HG03432 (cell line): Measurements from ENCODE around the gene PKD1L1.
"Not testable (repeated sequence)": the region's sequence is repeated elsewhere in the genome, so short reads cannot be mapped to it uniquely, and the experiment has no call there.

Source experiments
- ATAC-seq: cut with Tn5 transposase; IDR thresholded peaks from one replicate; pipeline ENCODE4 v1.9.1; 2021; ENCODE audit warnings: mild to moderate bottlenecking, moderate library complexity; ENCODE audit not compliant: unreplicated experiment

PKD1L1 gene

DNA sequence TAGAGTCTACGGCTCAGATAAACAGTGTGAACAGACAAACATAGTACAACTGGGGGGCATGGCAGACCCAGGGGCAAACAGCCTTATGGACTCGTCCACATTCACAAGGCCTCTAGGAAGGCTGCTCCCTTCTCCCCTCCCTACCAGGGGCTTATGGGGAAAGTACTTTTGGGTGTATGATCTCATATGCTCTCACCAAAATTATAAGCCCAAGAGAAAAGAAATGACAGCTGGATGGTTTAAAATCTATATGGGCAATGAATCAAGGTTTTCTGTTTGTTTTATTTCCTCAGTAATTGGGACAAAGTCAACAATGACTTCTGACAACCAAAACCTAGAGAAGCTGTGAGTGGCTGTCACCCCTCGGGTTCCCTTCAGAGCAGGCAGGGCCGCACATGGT is 144.4 kb downstream of the PKD1L1 start:
- no peak for ATAC-seq

DNA sequence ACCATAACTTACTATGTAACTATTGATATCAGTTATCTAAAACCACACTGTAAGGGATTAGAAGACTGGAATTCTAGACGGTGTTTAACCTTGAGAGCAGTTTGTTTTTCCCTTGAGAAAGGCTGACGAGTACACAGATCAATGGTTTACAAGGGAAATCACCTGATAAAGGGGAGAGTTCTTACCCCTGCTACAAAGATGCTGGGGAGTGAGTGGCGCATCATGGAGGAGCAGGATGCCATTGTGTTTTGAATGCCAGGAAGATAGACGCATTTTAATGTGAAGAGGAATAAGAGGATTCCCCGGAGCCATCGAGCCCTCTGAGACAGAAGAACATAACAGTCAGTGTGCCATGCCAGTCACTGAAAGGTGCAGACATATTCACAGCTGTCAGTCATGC is 145.2 kb downstream of the PKD1L1 start:
- no peak for ATAC-seq

- no peak for ATAC-seq
Observed at GRCh38 chr7:47801423-47801822, 146.8 kb downstream of the PKD1L1 start.

GRCh38 chr7:47799524-47799923 is 148.7 kb downstream of the PKD1L1 start:
- ATAC-seq, result no peak

DNA sequence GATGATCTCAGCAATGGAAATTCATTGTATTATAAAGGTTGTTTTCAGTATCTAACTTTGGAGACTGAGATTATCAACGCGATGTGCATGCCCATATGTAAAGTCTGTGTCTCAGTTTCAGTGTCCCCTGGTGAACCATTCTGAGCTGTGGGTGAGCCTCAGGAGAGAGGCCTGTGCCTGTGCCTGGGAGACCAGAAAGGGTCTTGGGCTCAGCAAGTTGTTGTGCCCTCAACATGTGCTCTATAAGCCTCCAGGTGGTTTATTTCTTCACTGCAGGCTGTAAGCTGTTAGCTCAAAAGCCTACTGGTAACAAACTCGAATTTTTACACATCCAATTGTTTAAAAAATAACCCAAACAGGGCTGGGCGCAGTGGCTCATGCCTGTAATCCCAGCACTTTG is 151.9 kb downstream of the PKD1L1 start:
- no peak for ATAC-seq

DNA sequence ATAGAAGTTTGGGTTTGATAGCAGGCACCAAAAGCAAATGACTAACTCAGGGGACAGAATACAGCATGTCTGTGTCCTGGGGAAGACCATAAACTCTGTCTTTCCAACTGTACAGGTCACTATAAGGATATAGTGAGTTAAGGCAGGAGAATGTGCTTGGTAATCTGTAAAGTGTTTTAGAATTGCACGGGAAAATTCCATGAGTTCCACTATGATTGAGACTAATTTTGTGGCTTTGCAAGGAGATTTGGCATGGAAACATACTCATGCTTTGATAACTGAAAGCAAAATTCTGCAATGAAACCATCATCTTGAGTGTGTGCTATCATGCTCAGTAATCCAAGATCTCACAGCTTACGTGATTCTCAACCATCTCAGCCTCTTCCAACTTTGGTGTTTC is 152.6 kb downstream of the PKD1L1 start:
- no peak for ATAC-seq

DNA sequence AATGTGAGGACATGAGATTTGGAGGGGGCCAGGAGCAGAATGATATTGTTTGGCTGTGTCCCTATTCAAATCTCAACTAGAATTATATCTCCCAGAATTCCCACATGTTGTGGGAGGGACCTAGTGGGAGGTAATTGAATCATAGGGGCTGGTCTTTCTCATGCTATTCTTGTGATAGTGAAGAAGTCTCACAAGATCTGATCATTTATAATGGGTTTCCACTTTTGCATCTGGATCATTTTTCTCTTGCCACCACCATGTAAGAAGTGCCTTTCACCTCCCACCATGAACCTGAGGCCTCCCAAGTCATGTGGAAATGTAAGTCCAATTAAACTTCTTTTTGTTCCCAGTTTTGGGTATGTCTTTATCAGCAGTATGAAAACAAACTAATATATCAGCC is 153.1 kb downstream of the PKD1L1 start:
- not testable (repeated sequence) for ATAC-seq

DNA sequence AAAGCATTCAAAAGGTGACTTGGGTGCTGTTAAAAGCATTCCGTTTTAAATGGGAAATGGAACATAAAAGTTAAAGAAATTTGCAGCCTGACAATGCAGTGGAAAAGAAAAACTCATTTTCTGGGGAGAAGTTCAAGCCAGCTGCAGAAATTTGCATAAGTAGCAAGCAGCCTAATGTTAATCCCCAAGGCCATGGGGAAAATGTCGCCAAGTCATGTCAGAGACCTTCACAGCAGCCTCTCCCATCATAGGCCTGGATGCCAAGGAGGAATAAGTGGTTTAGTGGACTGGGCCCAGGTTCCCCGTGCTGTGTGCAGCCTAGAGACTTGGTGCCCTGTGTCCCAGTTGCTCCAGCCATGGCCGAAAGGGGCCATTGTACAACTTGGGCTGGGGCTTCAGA is 154.2 kb downstream of the PKD1L1 start:
- ATAC-seq, result no peak

GRCh38 chr7:47793186-47793585 is 155.1 kb downstream of the PKD1L1 start:
- not testable (repeated sequence) for ATAC-seq

DNA sequence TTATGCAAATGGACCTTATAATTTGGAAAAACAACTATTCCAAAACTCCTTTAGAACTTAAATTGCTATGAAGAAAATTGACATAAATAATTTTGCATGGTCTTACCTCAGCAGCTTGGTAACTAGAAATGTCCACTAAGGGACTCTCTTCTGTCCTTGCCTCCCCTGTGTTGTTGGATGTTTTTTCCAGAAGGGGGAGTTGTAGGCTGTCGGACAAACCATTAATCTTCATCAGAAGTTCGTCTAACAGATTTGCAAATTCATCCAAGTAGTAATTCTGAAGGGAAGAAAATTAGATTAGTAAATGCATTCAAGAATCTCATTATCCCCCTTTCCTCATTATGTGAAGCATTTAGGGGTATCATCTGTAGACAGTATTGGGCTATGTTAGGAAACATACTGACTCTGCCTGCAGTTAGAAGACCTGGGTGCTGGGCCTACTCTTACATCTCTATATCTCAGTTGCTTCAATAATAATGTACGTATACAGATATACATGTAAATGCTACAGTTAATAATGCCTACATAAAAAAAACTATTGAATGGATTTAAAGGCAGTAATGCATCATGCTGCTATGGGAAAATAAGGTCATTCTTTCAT is 155.6 kb downstream of the PKD1L1 start:
- no peak for ATAC-seq

GRCh38 chr7:47791682-47792081 is 156.6 kb downstream of the PKD1L1 start:
- ATAC-seq, result no peak

DNA sequence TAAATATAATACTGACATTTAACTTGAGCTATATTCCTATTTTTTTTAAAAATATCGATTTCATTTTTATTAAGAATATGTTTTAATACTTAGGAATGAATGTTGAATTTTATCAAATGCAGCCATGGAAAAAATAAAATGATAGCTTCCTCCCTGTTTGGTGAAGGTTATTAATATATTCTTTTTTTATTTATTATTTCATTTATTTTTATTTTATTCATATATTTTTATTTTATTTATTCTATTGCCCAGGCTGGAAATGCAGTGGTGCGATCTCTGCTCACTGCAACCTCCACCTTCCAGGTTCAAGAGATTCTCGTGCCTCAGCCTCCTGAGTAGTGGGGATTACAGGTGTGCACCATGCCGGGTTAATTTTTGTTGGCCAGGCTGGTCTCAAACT is 160.2 kb downstream of the PKD1L1 start:
- ATAC-seq, result no peak

DNA sequence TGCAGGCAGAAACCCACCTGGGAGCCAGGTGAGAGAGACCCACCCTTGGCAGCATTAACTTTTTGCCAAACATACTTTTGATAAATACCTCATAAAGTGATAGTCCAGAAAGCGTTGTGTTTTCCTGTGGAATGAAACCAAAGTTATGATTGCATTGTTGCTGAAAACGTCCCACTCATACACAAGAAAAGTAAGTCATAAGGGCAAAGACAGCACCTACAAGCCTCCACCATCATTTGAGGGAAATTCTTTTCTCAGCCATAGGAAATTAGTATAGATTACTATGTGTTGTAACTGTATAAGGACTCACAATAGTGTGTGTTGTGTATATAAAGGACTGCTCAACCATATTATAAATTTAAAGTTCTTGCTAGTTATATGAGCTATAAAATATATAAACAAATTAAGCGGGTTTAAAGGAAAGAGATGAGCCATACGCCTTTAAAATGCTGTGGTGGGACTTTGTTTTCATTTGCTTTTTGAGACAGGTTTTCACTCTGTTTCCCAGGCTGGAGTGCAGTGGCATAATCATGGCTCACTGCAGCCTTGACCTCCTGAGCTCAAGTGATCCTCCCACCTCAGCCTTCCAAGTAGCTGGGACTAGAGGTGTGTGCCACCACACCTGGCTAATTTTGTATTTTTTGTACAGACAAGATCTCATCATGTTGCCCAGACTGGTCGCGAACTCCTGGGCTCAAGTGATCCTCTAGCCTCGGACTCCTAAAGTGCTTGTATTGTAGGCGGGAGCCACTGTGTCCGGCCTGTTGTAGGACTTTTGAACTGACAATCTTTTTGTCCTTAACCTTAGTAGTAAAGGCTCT is 160.8 kb downstream of the PKD1L1 start:
- no peak for ATAC-seq

DNA sequence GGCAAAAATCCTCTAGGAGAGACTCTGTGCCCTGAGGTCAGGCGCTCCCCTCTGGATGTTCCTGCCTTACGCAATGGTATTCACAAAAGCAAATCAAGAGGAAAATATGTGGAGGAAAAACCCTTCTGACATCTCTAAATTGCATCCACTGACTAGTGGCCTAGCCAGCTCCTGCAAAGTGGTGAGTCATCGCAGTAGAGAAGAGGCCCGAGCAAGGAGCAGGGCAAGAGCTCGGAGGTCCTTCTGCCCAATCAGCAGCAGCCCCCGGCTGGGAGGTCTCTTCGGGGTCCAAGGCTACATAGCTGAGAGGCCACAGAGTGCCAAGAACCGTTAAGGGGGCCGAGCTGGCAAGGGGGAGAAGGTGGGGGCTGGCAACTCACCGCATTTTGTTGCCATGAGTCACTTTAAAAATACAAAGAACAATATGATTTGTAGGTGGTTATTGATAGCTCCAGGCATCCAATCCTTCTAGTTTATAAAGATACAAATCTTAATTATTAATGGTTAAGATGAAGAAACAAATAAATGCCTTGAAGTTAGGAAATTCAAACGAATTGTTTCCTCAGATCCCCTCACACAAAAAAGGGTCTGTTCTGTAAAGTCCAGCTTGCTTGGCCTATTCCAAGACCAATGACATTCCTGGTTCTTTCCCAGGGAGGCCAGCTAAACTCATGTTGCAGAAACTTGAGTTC is 161.6 kb downstream of the PKD1L1 start:
- ATAC-seq, result no peak

GRCh38 chr7:47785923-47786556 is 162.2 kb downstream of the PKD1L1 start:
- no peak for ATAC-seq

GRCh38 chr7:47783456-47784223 is 164.6 kb downstream of the PKD1L1 start:
- no peak for ATAC-seq

- no peak for ATAC-seq
Observed at GRCh38 chr7:47782792-47783191, 165.5 kb downstream of the PKD1L1 start.

GRCh38 chr7:47782022-47782421 is 166.2 kb downstream of the PKD1L1 start:
- no peak for ATAC-seq

DNA sequence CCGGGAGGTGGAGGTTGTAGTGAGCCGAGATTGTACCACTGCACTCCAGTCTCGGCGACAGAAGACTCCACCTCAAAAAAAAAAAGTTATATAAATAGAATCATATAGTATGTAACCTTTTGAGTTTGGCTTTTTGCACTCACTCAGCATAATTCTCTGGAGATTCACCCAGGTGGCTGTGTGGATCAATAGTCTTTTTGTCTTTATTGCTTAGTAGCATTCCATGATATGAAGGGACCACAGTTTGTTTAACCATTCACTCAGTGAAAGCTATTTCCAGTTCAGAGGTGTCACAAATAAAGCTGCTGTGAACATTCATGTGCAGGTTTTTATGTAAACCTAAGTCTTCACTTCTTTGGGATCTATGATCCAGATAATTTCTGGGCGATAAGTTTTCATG is 167.7 kb downstream of the PKD1L1 start:
- no peak for ATAC-seq

- no peak for ATAC-seq
Observed at GRCh38 chr7:47779341-47779771, 168.9 kb downstream of the PKD1L1 start.

DNA sequence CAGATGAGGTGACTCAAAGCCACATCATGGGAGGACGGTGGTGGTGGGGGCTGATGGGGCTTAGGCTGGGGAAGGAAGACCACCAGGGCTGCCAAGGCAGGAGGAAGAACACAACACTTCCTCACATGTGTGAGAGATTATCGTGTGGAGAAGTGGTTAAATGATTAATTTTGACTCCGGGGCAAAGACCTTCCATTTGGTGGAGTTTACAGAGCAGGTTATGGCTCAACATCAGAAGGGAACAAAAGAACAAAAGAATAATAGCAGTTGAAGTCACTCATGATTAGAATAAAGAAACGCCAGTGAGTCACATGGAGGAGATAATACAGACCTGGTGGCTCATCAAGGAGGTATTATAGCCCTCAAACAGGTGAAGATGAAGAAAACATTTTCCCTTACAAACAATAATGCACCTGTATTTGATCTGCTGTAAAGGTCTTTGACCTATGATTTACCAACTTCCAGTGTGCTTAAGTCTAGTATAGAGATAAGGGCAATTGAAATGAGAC is 170.1 kb downstream of the PKD1L1 start:
- no peak for ATAC-seq
